Testis (tissue), 3 donors: ENCODE results near the gene AGBL4. TPM values are rescaled to one million over a fixed set of nuclear protein-coding genes. Genes with fewer than 3 reads are reported as not detected.

ENCODE experiments used
- DNase-seq: peaks from one replicate; pipeline ENCODE4 v3.0.0-alpha.2; 2019
- H3K27ac ChIP-seq, 2 donors: fragments of 200-600 bp; sonication (generic); one replicate each; pipeline ENCODE4 v1.5.1; 2019
- H3K27me3 ChIP-seq: fragments of 200-600 bp; sonication (generic); one replicate; pipeline ENCODE4 v1.5.1; 2019
- H3K36me3 ChIP-seq: fragments of 200-600 bp; sonication (generic); one replicate; pipeline ENCODE4 v1.5.1; 2017; ENCODE audit warnings: low read depth; ENCODE audit errors: missing control alignments
- H3K4me1 ChIP-seq: fragments of 200-600 bp; sonication (generic); one replicate; pipeline ENCODE4 v1.5.1; 2019
- H3K4me3 ChIP-seq, 2 donors: fragments of 200-600 bp; sonication (generic); one replicate each; pipeline ENCODE4 v1.5.1; 2017 to 2019
- H3K9me3 ChIP-seq: fragments of 200-600 bp; sonication (generic); one replicate; pipeline ENCODE4 v1.5.1; 2017
- CTCF ChIP-seq, 3 experiments: fragments of 450-650 bp in 2 of 3; fragments of 200-600 bp in 1 of 3; sonication (generic) in 1 of 3; IDR thresholded peaks; one replicate each; pipeline ENCODE4 v1.5.1; 2016 to 2019; ENCODE audit warnings: antibody characterized with exemption in 3 of 3, mild to moderate bottlenecking in 2 of 3, moderate library complexity in 1 of 3
- POLR2A ChIP-seq: fragments of 450-650 bp; IDR thresholded peaks from one replicate; pipeline ENCODE4 v1.6.1; 2017; ENCODE audit warnings: antibody characterized with exemption, mild to moderate bottlenecking, moderate library complexity
- WGBS, 2 donors: methylation state at CpG; one replicate each; pipeline ENCODE4 v1.1.5; 2018; 5-methylcytosine and 5-hydroxymethylcytosine counted together
- intact Hi-C: fragments of 100-400 bp; cut with DNase I; formaldehyde crosslinking; loops from one replicate; pipeline ENCODE4 v1.15.1; 2023; ENCODE audit warnings: low total_unique reads
- polyA plus RNA-seq: library from polyadenylated mRNA; stranded (reverse); fragments of 350-450 nt; fragmentation: Illumina TruSeq; extraction: RNeasy Lipid Tissue Mini Kit (QIAGEN cat#74804); gene quantifications from one replicate; pipeline ENCODE4 v1.2.3, GENCODE V29; 2014; ENCODE audit warnings: low read depth, low replicate concordance; ENCODE audit not compliant: insufficient read depth
- total RNA-seq, 2 donors: library from RNA; depleted of rRNA; stranded (reverse); fragments of >200 nt; gene quantifications; one replicate each; pipeline ENCODE4 v1.2.3, GENCODE V29; 2016

The AGBL4 gene
- total and polyA plus RNA-seq, 3 donors from 2014 or later: 3.3 to 6.9 (median 5.8) TPM

- H3K27me3 ChIP-seq: no peaks in the 10 kb centered on the region
- H3K9me3 ChIP-seq: no peaks in the 10 kb centered on the region
- DNase-seq: no peak
- H3K36me3 ChIP-seq: no peaks in the 10 kb centered on the region
- H3K4me1 ChIP-seq: no peaks in the 10 kb centered on the region
- H3K4me3 ChIP-seq: no peak overlapping the region
- H3K27ac ChIP-seq: no peak overlapping the region
- WGBS, 2 donors: 47 to 51% methylated on average over 4 of the region's 4 CpGs
- intact Hi-C loops: no loop called here
- no peak for TF ChIP-seq CTCF (IDR thresholded peaks at IDR 0.05)
- TF ChIP-seq POLR2A: no peak
Observed at GRCh38 chr1:48602349-48602748, 1421.4 kb downstream of the AGBL4 start.

GRCh38 chr1:48600182-48600581 lies 1423.6 kb downstream of the AGBL4 start:
- H3K9me3 ChIP-seq: no peaks in the 10 kb centered on the region
- no peaks in the 10 kb centered on the region for H3K27me3 ChIP-seq
- no peak overlapping the region for H3K27ac ChIP-seq
- DNase-seq: no peak
- H3K36me3 ChIP-seq: no peaks in the 10 kb centered on the region
- H3K4me3 ChIP-seq: no peak overlapping the region
- H3K4me1 ChIP-seq: peaks cover 10% of the 10 kb centered on the region
- 45 to 75% methylated on average over 1 of the region's 1 CpG for WGBS, 2 donors
- intact Hi-C loops: no loop called here
- TF ChIP-seq POLR2A: no peak

GRCh38 chr1:48597663-48598062 lies 1426.1 kb downstream of the AGBL4 start:
- Histone ChIP-seq H3K27me3 (no peaks in the 10 kb centered on the region), H3K4me3 (no peak overlapping the region), H3K36me3 (no peaks in the 10 kb centered on the region), H3K4me1 (peaks cover 10% of the 10 kb centered on the region), H3K9me3 (no peaks in the 10 kb centered on the region), H3K27ac (no peak overlapping the region)
- no peak for DNase-seq
- TF ChIP-seq POLR2A (no peak), CTCF (IDR thresholded peaks at IDR 0.05) (no peak)
- intact Hi-C loops: no loop called here

- Histone ChIP-seq H3K36me3 (no peaks in the 10 kb centered on the region), H3K9me3 (no peaks in the 10 kb centered on the region), H3K27me3 (no peaks in the 10 kb centered on the region), H3K4me3 (no peak overlapping the region), H3K4me1 (peaks cover 10% of the 10 kb centered on the region), H3K27ac (no peak overlapping the region)
- no peak for DNase-seq
- TF ChIP-seq CTCF (IDR thresholded peaks at IDR 0.05) (no peak), POLR2A (no peak)
- 69 to 76% methylated on average over 2 of the region's 2 CpGs for WGBS, 2 donors
- intact Hi-C loops: no loop called here
Observed at GRCh38 chr1:48596046-48596445, 1427.7 kb downstream of the AGBL4 start.

- H3K4me3 ChIP-seq: no peak overlapping the region
- TF ChIP-seq CTCF (IDR thresholded peaks at IDR 0.05): no peak
- no peak for TF ChIP-seq POLR2A
- no peak overlapping the region for H3K27ac ChIP-seq
- no peaks in the 10 kb centered on the region for H3K27me3 ChIP-seq
- no peaks in the 10 kb centered on the region for H3K36me3 ChIP-seq
- DNase-seq: no peak
- H3K4me1 ChIP-seq: peaks cover 10% of the 10 kb centered on the region
- intact Hi-C loops: no loop called here
- no peaks in the 10 kb centered on the region for H3K9me3 ChIP-seq
- WGBS, 2 donors: 61 to 63% methylated on average over 5 of the region's 5 CpGs
Observed at GRCh38 chr1:48595613-48596012, 1428.1 kb downstream of the AGBL4 start.
